Caco-2 (cell line): ENCODE data around the gene ZFHX3. TPM values are rescaled to one million over a fixed set of nuclear protein-coding genes. Genes with fewer than 3 reads are reported as not detected.

Experiments
- BruUV-seq: library from RNA; stranded (reverse); fragments of 400-500 nt; replicated peaks from 2 replicates; lab custom pipeline; 2021; lab: Mats Ljungman, UMichigan
- CTCF ChIA-PET: fragments of 300-600 bp; sonication (Branson Sonifier 250); formaldehyde crosslinking; loops from one replicate; lab custom pipeline; 2022; ENCODE audit warnings: antibody characterized with exemption; lab: Charles Lee
- POLR2A ChIA-PET: fragments of 300-600 bp; sonication (Branson Sonifier 250); formaldehyde crosslinking; loops from one replicate; lab custom pipeline; 2022; ENCODE audit warnings: antibody characterized with exemption; lab: Charles Lee
- DNase-seq, 2 experiments: peaks; one replicate each; pipeline versions ENCODE4 v3.0.0 to v3.0.0-alpha.2; 2020 to 2022
- H3K27me3 ChIP-seq: replicated peaks from 2 replicates; pipeline ENCODE4 v1.6.0; 2011; ENCODE audit warnings: low read length; ENCODE audit not compliant: control insufficient read depth, insufficient read depth
- H3K36me3 ChIP-seq: 2 replicates; pipeline ENCODE4 v1.5.1; 2011; ENCODE audit warnings: low read length; ENCODE audit not compliant: control insufficient read depth, insufficient read depth
- H3K4me1 ChIP-seq: fragments of 250-450 bp; sonication (Bioruptor Pico); 2 replicates; pipeline ENCODE4 v1.5.1; 2020; ENCODE audit warnings: mild to moderate bottlenecking
- H3K4me3 ChIP-seq: 2 replicates; pipeline ENCODE4 v1.5.1; 2011; ENCODE audit warnings: low read depth, mild to moderate bottlenecking, control low read depth, low read length
- H3K9me3 ChIP-seq: fragments of 250-450 bp; sonication (Bioruptor Pico); 2 replicates; pipeline ENCODE4 v1.5.1; 2020; ENCODE audit warnings: mild to moderate bottlenecking, moderate library complexity
- H3K27ac Mint-ChIP-seq: one replicate; pipeline ENCODE4 v1.8.0; 2022; ENCODE audit warnings: mixed read lengths; ENCODE audit not compliant: unreplicated experiment
- H3K27me3 Mint-ChIP-seq: one replicate; pipeline ENCODE4 v1.8.0; 2022; ENCODE audit warnings: mixed read lengths; ENCODE audit not compliant: insufficient read depth, unreplicated experiment
- H3K36me3 Mint-ChIP-seq: one replicate; pipeline ENCODE4 v1.8.0; 2022; ENCODE audit warnings: mild to moderate bottlenecking, mixed read lengths; ENCODE audit not compliant: insufficient read depth, unreplicated experiment
- H3K4me1 Mint-ChIP-seq: one replicate; pipeline ENCODE4 v1.8.0; 2022; ENCODE audit warnings: low read depth, mixed read lengths; ENCODE audit not compliant: unreplicated experiment
- H3K4me3 Mint-ChIP-seq: one replicate; pipeline ENCODE4 v1.8.0; 2022; ENCODE audit warnings: mild to moderate bottlenecking, moderate library complexity, mixed read lengths; ENCODE audit not compliant: unreplicated experiment
- H3K9me3 Mint-ChIP-seq: one replicate; pipeline ENCODE4 v1.8.0; 2022; ENCODE audit warnings: mixed read lengths; ENCODE audit not compliant: unreplicated experiment
- CTCF ChIP-seq, 2 experiments: fragments of 200-600 bp in 1 of 2; IDR thresholded peaks; 1 replicate in 1 of 2; 2 replicates in 1 of 2; pipeline versions ENCODE4 v1.5.1 to v1.8.0; 2011 to 2022; ENCODE audit warnings: antibody characterized with exemption in 1 of 2, control low read depth in 1 of 2, inconsistent platforms in 1 of 2, low read depth in 1 of 2, low read length in 1 of 2, mild to moderate bottlenecking in 1 of 2, moderate library complexity in 1 of 2; ENCODE audit not compliant: insufficient read depth in 1 of 2, severe bottlenecking in 1 of 2, unreplicated experiment in 1 of 2
- intact Hi-C: fragments of 100-400 bp; cut with micrococcal nuclease; formaldehyde crosslinking; loops from one replicate; pipeline ENCODE4 v1.10.0; 2022; ENCODE audit not compliant: unreplicated experiment
- total RNA-seq: library from RNA; stranded (reverse); gene quantifications from 2 replicates; pipeline ENCODE4 v1.2.3, GENCODE V29; 2022

The ZFHX3 gene
- total RNA-seq, 1 experiment from 2014 or later, result 39.9 TPM

GRCh38 chr16:72950669-72951068, 97.3 kb downstream of the ZFHX3 start:
- H3K4me1 Mint-ChIP-seq, result peaks cover 28% of the 10 kb centered on the region
- Histone ChIP-seq H3K27me3 (no peaks in the 10 kb centered on the region), H3K9me3 (no peaks in the 10 kb centered on the region), H3K4me3 (no peak overlapping the region), H3K36me3 (peaks cover 9% of the 10 kb centered on the region), H3K4me1 (peaks cover 18% of the 10 kb centered on the region)
- ChIA-PET CTCF (no interaction called here), POLR2A (no interaction called here)
- no peak for TF ChIP-seq CTCF (IDR thresholded peaks at IDR 0.05; ENCODE audit: insufficient read depth in 1 of 2, low read depth in 1 of 2, low read length in 1 of 2, severe bottlenecking in 1 of 2, unreplicated experiment in 1 of 2)
- H3K9me3 Mint-ChIP-seq, result no peaks in the 10 kb centered on the region
- H3K27ac Mint-ChIP-seq, result no peak overlapping the region
- peaks cover 56% of the 10 kb centered on the region for H3K36me3 Mint-ChIP-seq
- H3K27me3 Mint-ChIP-seq, result no peaks in the 10 kb centered on the region
- DNase-seq, result no peak
- BruUV-seq, result no TSS peak
- intact Hi-C loops, result no loop called here
- no peak overlapping the region for H3K4me3 Mint-ChIP-seq

- H3K27me3 ChIP-seq, result no peaks in the 10 kb centered on the region
- H3K4me3 Mint-ChIP-seq, result no peak overlapping the region
- H3K4me1 Mint-ChIP-seq, result peaks cover 27% of the 10 kb centered on the region
- intact Hi-C loops, result no loop called here
- H3K27ac Mint-ChIP-seq, result no peak overlapping the region
- DNase-seq, result no peak
- no peak for TF ChIP-seq CTCF (IDR thresholded peaks at IDR 0.05; ENCODE audit: insufficient read depth in 1 of 2, low read depth in 1 of 2, low read length in 1 of 2, severe bottlenecking in 1 of 2, unreplicated experiment in 1 of 2)
- BruUV-seq, result no TSS peak
- H3K27me3 Mint-ChIP-seq, result no peaks in the 10 kb centered on the region
- peaks cover 70% of the 10 kb centered on the region for H3K36me3 Mint-ChIP-seq
- H3K9me3 Mint-ChIP-seq, result no peaks in the 10 kb centered on the region
- H3K4me1 ChIP-seq, result peaks cover 18% of the 10 kb centered on the region
- no peak overlapping the region for H3K4me3 ChIP-seq
- H3K36me3 ChIP-seq, result peaks cover 12% of the 10 kb centered on the region
- POLR2A ChIA-PET, result no interaction called here
- CTCF ChIA-PET, result no interaction called here
- H3K9me3 ChIP-seq, result no peaks in the 10 kb centered on the region
These were observed 99.6 kb downstream of the ZFHX3 start for GRCh38 chr16:72948238-72948829.

GRCh38 chr16:72947379-72948237, 100.3 kb downstream of the ZFHX3 start:
- no peak overlapping the region for H3K4me3 Mint-ChIP-seq
- Histone ChIP-seq H3K27me3 (no peaks in the 10 kb centered on the region), H3K9me3 (no peaks in the 10 kb centered on the region), H3K36me3 (peaks cover 12% of the 10 kb centered on the region), H3K4me1 (peaks cover 13% of the 10 kb centered on the region), H3K4me3 (no peak overlapping the region)
- DNase-seq, result peak in 1 of 2 experiments; percentile 54
- peaks cover 77% of the 10 kb centered on the region for H3K36me3 Mint-ChIP-seq
- intact Hi-C loops, result no loop called here
- POLR2A ChIA-PET, result no interaction called here
- CTCF ChIA-PET, result no interaction called here
- no peaks in the 10 kb centered on the region for H3K27me3 Mint-ChIP-seq
- peaks cover 20% of the 10 kb centered on the region for H3K4me1 Mint-ChIP-seq
- H3K9me3 Mint-ChIP-seq, result no peaks in the 10 kb centered on the region
- no TSS peak for BruUV-seq
- peak overlapping the region; percentile 56 for H3K27ac Mint-ChIP-seq
- no peak for TF ChIP-seq CTCF (IDR thresholded peaks at IDR 0.05; ENCODE audit: insufficient read depth in 1 of 2, low read depth in 1 of 2, low read length in 1 of 2, severe bottlenecking in 1 of 2, unreplicated experiment in 1 of 2)
